GM23338 (cell line): ENCODE data around the gene BCAS3. TPM values are rescaled to one million over a fixed set of nuclear protein-coding genes. Genes with fewer than 3 reads are reported as not detected.

Experiments used
- ATAC-seq: fragments of 200-7000 bp; cut with Tn5 transposase; 3 replicates; pipeline ENCODE4 v1.9.1; 2020
- DNase-seq: peaks from one replicate; pipeline ENCODE4 v3.0.0-alpha.2; 2015; ENCODE audit warnings: low spot score
- H2AFZ ChIP-seq: fragments of 200-600 bp; sonication (generic); 2 replicates; pipeline ENCODE4 v1.8.0; 2016; ENCODE audit warnings: antibody characterized with exemption, mild to moderate bottlenecking, moderate library complexity
- H3F3A ChIP-seq: fragments of 200-600 bp; sonication (generic); replicated peaks from 2 replicates; pipeline ENCODE4 v1.8.0; 2017; ENCODE audit warnings: antibody characterized with exemption, mixed run types, low read depth
- H3K27ac ChIP-seq: fragments of 200-600 bp; sonication (generic); 2 replicates; pipeline ENCODE4 v1.6.1; 2016; ENCODE audit warnings: low read depth
- H3K27me3 ChIP-seq: fragments of 200-600 bp; sonication (generic); 2 replicates; pipeline ENCODE4 v1.8.0; 2016; ENCODE audit warnings: mild to moderate bottlenecking, mixed run types, moderate library complexity; ENCODE audit not compliant: insufficient read depth
- H3K36me3 ChIP-seq: fragments of 200-600 bp; sonication (generic); 2 replicates; pipeline ENCODE4 v1.8.0; 2016; ENCODE audit warnings: mild to moderate bottlenecking; ENCODE audit not compliant: insufficient read depth
- H3K4me1 ChIP-seq: fragments of 200-600 bp; sonication (generic); 2 replicates; pipeline ENCODE4 v1.8.0; 2016; ENCODE audit warnings: mild to moderate bottlenecking, moderate library complexity; ENCODE audit not compliant: insufficient read depth
- H3K4me2 ChIP-seq: fragments of 200-600 bp; sonication (generic); 2 replicates; pipeline ENCODE4 v1.7.1; 2017; ENCODE audit warnings: mixed run types
- H3K4me3 ChIP-seq: fragments of 200-600 bp; sonication (generic); 2 replicates; pipeline ENCODE4 v1.6.1; 2016; ENCODE audit warnings: mixed run types
- H3K79me2 ChIP-seq: fragments of 200-600 bp; sonication (generic); replicated peaks from 2 replicates; pipeline ENCODE4 v1.8.0; 2017; ENCODE audit warnings: mild to moderate bottlenecking; ENCODE audit not compliant: insufficient read depth
- H3K9me2 ChIP-seq: fragments of 200-600 bp; sonication (generic); 2 replicates; pipeline ENCODE4 v1.8.0; 2017; ENCODE audit not compliant: insufficient read depth
- H4K20me1 ChIP-seq: fragments of 200-600 bp; sonication (generic); replicated peaks from 2 replicates; pipeline ENCODE4 v1.8.0; 2017; ENCODE audit warnings: mild to moderate bottlenecking; ENCODE audit not compliant: insufficient read depth
- H3K27ac Mint-ChIP-seq: 2 replicates; pipeline ENCODE4 v1.8.0; 2020; ENCODE audit warnings: inconsistent platforms, mild to moderate bottlenecking, moderate library complexity, mixed read lengths
- H3K27me3 Mint-ChIP-seq: 3 replicates; pipeline ENCODE4 v1.8.0; 2022; ENCODE audit warnings: low read depth, mild to moderate bottlenecking, moderate library complexity, mixed read lengths, inconsistent platforms; ENCODE audit not compliant: insufficient read depth, poor library complexity
- H3K36me3 Mint-ChIP-seq: 3 replicates; pipeline ENCODE4 v1.8.0; 2021; ENCODE audit warnings: low read depth, mild to moderate bottlenecking, inconsistent platforms, moderate library complexity, mixed read lengths
- H3K4me1 Mint-ChIP-seq: 3 replicates; pipeline ENCODE4 v1.8.0; 2020; ENCODE audit warnings: mild to moderate bottlenecking, inconsistent platforms, mixed read lengths
- H3K4me3 Mint-ChIP-seq: 3 replicates; pipeline ENCODE4 v1.8.0; 2021; ENCODE audit warnings: moderate library complexity, mild to moderate bottlenecking, inconsistent platforms, mixed read lengths
- H3K9me3 Mint-ChIP-seq: 3 replicates; pipeline ENCODE4 v1.8.0; 2020; ENCODE audit warnings: moderate library complexity, mild to moderate bottlenecking, inconsistent platforms, mixed read lengths
- CREB1 ChIP-seq: fragments of 250-450 bp; sonication (Bioruptor Pico); IDR thresholded peaks from 2 replicates; pipeline ENCODE4 v1.5.0; 2020; ENCODE audit warnings: low read depth, mild to moderate bottlenecking, moderate library complexity
- EZH2 ChIP-seq: fragments of 200-600 bp; sonication (generic); IDR thresholded peaks from one replicate; pipeline ENCODE4 v1.8.0; 2017; ENCODE audit warnings: antibody characterized with exemption, mild to moderate bottlenecking, low read depth; ENCODE audit not compliant: unreplicated experiment
- EZH2phosphoT487 ChIP-seq: fragments of 200-600 bp; sonication (generic); IDR thresholded peaks from one replicate; pipeline ENCODE4 v1.8.1; 2018; ENCODE audit warnings: antibody characterized with exemption; ENCODE audit not compliant: unreplicated experiment
- NANOG ChIP-seq: IDR thresholded peaks from 2 replicates; pipeline ENCODE4 v1.6.1; 2016; ENCODE audit warnings: antibody characterized with exemption, borderline replicate concordance
- POLR2AphosphoS5 ChIP-seq: IDR thresholded peaks from 2 replicates; pipeline ENCODE4 v1.6.1; 2016; ENCODE audit warnings: antibody characterized with exemption, low read depth
- STAT1 ChIP-seq: IDR thresholded peaks from one replicate; pipeline ENCODE4 v1.6.1; 2016; ENCODE audit warnings: antibody characterized with exemption; ENCODE audit not compliant: unreplicated experiment
- ZNF114 ChIP-seq: fragments of 250-450 bp; sonication (Bioruptor Pico); IDR thresholded peaks from 2 replicates; pipeline ENCODE4 v1.5.0; 2020; ENCODE audit warnings: mild to moderate bottlenecking, moderate library complexity
- ZNF331 ChIP-seq: fragments of 250-450 bp; sonication (Bioruptor Pico); IDR thresholded peaks from 2 replicates; pipeline ENCODE4 v1.5.0; 2020; ENCODE audit warnings: low read depth, mild to moderate bottlenecking, moderate library complexity
- polyA plus RNA-seq: library from polyadenylated mRNA; unstranded; fragments of >200 nt; fragmentation: Nextera tagmentation; extraction: Ambion mirVana; gene quantifications from 2 replicates; pipeline ENCODE4 v1.2.1, GENCODE V29; 2016
- total RNA-seq: library from RNA; depleted of rRNA; stranded (reverse); fragments of >200 nt; shearing (Covaris generic); gene quantifications from 2 replicates; pipeline ENCODE4 v1.2.3, GENCODE V29; 2014
- TF ChIP-seq, protein P1 (sequence below): IDR thresholded peaks from one replicate; pipeline ENCODE4 v1.6.1; 2018; ENCODE audit warnings: antibody characterized with exemption; ENCODE audit not compliant: unreplicated experiment
- TF ChIP-seq, protein P2 (sequence below): IDR thresholded peaks from 2 replicates; pipeline ENCODE4 v1.6.1; 2016; ENCODE audit warnings: antibody characterized with exemption
- TF ChIP-seq, protein P3 (sequence below), 2 experiments: fragments of 200-600 bp in 1 of 2; sonication (generic) in 1 of 2; conservative IDR thresholded peaks; 2 replicates each; pipeline versions ENCODE4 v1.5.1 to v1.6.1; 2016 to 2017; ENCODE audit warnings: antibody characterized with exemption in 2 of 2, low read depth in 2 of 2, mild to moderate bottlenecking in 2 of 2, moderate library complexity in 1 of 2
- TF ChIP-seq, protein P4 (sequence below): fragments of 250-450 bp; sonication (Bioruptor Pico); IDR thresholded peaks from 2 replicates; pipeline ENCODE4 v1.5.0; 2020; ENCODE audit warnings: mild to moderate bottlenecking, moderate library complexity

The BCAS3 gene
- total and polyA plus RNA-seq, 2 experiments from 2014 or later = 8.2 to 28.0 TPM

DNA sequence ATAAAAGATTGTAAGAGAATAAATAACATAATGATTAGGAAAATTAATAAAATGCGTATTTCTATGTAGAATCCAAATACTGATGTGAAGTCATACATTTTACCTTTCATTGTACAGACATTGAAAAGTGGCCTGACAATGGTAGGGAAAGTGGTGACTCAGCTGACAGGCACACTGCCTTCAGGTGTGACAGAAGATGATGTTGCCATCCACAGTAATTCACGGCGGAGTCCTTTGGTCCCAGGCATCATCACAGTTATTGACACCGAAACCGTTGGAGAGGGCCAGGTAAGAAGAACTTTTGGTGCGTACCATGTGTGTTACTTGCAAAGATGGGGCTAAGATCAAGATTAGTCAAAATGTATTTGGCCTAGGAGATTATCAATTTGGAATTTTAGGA is 232.8 kb downstream of the BCAS3 start:
- Histone ChIP-seq H3K79me2 (no peaks in the 10 kb centered on the region), H3K27ac (no peak overlapping the region), H3K27me3 (no peaks in the 10 kb centered on the region), H3K4me1 (peaks cover 13% of the 10 kb centered on the region; the same call in 1 of the 2 replicates), H4K20me1 (no peaks in the 10 kb centered on the region), H3F3A (no peaks in the 10 kb centered on the region), H2AFZ (no peak overlapping the region), H3K4me2 (no peak overlapping the region), H3K36me3 (peaks cover under 1% of the 10 kb centered on the region; the same call in 1 of the 2 replicates), H3K9me2 (no peaks in the 10 kb centered on the region), H3K4me3 (no peak overlapping the region)
- H3K4me3 Mint-ChIP-seq = no peak overlapping the region
- ATAC-seq (no peak), DNase-seq (no peak)
- TF ChIP-seq, protein P1, sequence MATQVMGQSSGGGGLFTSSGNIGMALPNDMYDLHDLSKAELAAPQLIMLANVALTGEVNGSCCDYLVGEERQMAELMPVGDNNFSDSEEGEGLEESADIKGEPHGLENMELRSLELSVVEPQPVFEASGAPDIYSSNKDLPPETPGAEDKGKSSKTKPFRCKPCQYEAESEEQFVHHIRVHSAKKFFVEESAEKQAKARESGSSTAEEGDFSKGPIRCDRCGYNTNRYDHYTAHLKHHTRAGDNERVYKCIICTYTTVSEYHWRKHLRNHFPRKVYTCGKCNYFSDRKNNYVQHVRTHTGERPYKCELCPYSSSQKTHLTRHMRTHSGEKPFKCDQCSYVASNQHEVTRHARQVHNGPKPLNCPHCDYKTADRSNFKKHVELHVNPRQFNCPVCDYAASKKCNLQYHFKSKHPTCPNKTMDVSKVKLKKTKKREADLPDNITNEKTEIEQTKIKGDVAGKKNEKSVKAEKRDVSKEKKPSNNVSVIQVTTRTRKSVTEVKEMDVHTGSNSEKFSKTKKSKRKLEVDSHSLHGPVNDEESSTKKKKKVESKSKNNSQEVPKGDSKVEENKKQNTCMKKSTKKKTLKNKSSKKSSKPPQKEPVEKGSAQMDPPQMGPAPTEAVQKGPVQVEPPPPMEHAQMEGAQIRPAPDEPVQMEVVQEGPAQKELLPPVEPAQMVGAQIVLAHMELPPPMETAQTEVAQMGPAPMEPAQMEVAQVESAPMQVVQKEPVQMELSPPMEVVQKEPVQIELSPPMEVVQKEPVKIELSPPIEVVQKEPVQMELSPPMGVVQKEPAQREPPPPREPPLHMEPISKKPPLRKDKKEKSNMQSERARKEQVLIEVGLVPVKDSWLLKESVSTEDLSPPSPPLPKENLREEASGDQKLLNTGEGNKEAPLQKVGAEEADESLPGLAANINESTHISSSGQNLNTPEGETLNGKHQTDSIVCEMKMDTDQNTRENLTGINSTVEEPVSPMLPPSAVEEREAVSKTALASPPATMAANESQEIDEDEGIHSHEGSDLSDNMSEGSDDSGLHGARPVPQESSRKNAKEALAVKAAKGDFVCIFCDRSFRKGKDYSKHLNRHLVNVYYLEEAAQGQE = no peak
- TF ChIP-seq EZH2 (no peak), CREB1 (CRISPR knock-in tag) (no peak), POLR2AphosphoS5 (no peak), EZH2phosphoT487 (no peak), ZNF331 (CRISPR knock-in tag) (no peak), ZNF114 (CRISPR knock-in tag) (no peak), NANOG (no peak), STAT1 (no peak)
- TF ChIP-seq, protein P2, sequence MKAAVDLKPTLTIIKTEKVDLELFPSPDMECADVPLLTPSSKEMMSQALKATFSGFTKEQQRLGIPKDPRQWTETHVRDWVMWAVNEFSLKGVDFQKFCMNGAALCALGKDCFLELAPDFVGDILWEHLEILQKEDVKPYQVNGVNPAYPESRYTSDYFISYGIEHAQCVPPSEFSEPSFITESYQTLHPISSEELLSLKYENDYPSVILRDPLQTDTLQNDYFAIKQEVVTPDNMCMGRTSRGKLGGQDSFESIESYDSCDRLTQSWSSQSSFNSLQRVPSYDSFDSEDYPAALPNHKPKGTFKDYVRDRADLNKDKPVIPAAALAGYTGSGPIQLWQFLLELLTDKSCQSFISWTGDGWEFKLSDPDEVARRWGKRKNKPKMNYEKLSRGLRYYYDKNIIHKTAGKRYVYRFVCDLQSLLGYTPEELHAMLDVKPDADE = no peak
- TF ChIP-seq, protein P3, sequence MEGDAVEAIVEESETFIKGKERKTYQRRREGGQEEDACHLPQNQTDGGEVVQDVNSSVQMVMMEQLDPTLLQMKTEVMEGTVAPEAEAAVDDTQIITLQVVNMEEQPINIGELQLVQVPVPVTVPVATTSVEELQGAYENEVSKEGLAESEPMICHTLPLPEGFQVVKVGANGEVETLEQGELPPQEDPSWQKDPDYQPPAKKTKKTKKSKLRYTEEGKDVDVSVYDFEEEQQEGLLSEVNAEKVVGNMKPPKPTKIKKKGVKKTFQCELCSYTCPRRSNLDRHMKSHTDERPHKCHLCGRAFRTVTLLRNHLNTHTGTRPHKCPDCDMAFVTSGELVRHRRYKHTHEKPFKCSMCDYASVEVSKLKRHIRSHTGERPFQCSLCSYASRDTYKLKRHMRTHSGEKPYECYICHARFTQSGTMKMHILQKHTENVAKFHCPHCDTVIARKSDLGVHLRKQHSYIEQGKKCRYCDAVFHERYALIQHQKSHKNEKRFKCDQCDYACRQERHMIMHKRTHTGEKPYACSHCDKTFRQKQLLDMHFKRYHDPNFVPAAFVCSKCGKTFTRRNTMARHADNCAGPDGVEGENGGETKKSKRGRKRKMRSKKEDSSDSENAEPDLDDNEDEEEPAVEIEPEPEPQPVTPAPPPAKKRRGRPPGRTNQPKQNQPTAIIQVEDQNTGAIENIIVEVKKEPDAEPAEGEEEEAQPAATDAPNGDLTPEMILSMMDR (conservative IDR thresholded peaks at IDR 0.05; ENCODE audit: low read depth in 2 of 2) = no peak
- TF ChIP-seq, protein P4, sequence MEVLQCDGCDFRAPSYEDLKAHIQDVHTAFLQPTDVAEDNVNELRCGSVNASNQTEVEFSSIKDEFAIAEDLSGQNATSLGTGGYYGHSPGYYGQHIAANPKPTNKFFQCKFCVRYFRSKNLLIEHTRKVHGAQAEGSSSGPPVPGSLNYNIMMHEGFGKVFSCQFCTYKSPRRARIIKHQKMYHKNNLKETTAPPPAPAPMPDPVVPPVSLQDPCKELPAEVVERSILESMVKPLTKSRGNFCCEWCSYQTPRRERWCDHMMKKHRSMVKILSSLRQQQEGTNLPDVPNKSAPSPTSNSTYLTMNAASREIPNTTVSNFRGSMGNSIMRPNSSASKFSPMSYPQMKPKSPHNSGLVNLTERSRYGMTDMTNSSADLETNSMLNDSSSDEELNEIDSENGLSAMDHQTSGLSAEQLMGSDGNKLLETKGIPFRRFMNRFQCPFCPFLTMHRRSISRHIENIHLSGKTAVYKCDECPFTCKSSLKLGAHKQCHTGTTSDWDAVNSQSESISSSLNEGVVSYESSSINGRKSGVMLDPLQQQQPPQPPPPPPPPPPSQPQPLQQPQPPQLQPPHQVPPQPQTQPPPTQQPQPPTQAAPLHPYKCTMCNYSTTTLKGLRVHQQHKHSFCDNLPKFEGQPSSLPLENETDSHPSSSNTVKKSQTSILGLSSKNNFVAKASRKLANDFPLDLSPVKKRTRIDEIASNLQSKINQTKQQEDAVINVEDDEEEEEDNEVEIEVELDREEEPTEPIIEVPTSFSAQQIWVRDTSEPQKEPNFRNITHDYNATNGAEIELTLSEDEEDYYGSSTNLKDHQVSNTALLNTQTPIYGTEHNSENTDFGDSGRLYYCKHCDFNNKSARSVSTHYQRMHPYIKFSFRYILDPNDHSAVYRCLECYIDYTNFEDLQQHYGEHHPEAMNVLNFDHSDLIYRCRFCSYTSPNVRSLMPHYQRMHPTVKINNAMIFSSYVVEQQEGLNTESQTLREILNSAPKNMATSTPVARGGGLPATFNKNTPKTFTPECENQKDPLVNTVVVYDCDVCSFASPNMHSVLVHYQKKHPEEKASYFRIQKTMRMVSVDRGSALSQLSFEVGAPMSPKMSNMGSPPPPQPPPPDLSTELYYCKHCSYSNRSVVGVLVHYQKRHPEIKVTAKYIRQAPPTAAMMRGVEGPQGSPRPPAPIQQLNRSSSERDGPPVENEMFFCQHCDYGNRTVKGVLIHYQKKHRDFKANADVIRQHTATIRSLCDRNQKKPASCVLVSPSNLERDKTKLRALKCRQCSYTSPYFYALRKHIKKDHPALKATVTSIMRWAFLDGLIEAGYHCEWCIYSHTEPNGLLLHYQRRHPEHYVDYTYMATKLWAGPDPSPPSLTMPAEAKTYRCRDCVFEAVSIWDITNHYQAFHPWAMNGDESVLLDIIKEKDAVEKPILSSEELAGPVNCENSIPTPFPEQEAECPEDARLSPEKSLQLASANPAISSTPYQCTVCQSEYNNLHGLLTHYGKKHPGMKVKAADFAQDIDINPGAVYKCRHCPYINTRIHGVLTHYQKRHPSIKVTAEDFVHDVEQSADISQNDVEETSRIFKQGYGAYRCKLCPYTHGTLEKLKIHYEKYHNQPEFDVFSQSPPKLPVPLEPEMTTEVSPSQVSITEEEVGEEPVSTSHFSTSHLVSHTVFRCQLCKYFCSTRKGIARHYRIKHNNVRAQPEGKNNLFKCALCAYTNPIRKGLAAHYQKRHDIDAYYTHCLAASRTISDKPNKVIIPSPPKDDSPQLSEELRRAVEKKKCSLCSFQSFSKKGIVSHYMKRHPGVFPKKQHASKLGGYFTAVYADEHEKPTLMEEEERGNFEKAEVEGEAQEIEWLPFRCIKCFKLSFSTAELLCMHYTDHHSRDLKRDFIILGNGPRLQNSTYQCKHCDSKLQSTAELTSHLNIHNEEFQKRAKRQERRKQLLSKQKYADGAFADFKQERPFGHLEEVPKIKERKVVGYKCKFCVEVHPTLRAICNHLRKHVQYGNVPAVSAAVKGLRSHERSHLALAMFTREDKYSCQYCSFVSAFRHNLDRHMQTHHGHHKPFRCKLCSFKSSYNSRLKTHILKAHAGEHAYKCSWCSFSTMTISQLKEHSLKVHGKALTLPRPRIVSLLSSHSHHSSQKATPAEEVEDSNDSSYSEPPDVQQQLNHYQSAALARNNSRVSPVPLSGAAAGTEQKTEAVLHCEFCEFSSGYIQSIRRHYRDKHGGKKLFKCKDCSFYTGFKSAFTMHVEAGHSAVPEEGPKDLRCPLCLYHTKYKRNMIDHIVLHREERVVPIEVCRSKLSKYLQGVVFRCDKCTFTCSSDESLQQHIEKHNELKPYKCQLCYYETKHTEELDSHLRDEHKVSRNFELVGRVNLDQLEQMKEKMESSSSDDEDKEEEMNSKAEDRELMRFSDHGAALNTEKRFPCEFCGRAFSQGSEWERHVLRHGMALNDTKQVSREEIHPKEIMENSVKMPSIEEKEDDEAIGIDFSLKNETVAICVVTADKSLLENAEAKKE (CRISPR knock-in tag) = no peak
- H3K4me1 Mint-ChIP-seq = peaks cover 15% of the 10 kb centered on the region; the same call in 2 of the 3 replicates
- H3K36me3 Mint-ChIP-seq = peaks cover 3% of the 10 kb centered on the region; the same call in 1 of the 3 replicates
- H3K27ac Mint-ChIP-seq = no peak overlapping the region
- 0 out of 3 replicates have a peak, but pooled peaks cover 3% of the 10 kb centered on the region for H3K9me3 Mint-ChIP-seq
- no peaks in the 10 kb centered on the region for H3K27me3 Mint-ChIP-seq
